GM19099 (cell line): ENCODE results near the gene TBL1X.

Source experiments
- POLR2A ChIP-seq: IDR thresholded peaks from 3 replicates; pipeline ENCODE4 v1.6.1; 2011; ENCODE audit warnings: low read depth; ENCODE audit not compliant: insufficient read length; ENCODE audit errors: extremely low read depth

The TBL1X gene

GRCh38 chrX:9682861-9683260, 218.0 kb downstream of the TBL1X start:
- TF ChIP-seq POLR2A: no peak

GRCh38 chrX:9683350-9683749, 218.5 kb downstream of the TBL1X start:
- TF ChIP-seq POLR2A: no peak

GRCh38 chrX:9687899-9688298, 223.0 kb downstream of the TBL1X start:
- TF ChIP-seq POLR2A: no peak

- TF ChIP-seq POLR2A: no peak
Observed at GRCh38 chrX:9688833-9689232, 224.0 kb downstream of the TBL1X start.

GRCh38 chrX:9690046-9690445, 225.2 kb downstream of the TBL1X start:
- no peak for TF ChIP-seq POLR2A

- TF ChIP-seq POLR2A: no peak
Observed at GRCh38 chrX:9693307-9694001, 228.6 kb downstream of the TBL1X start.

- TF ChIP-seq POLR2A: no peak
Observed at GRCh38 chrX:9698576-9698975, 233.7 kb downstream of the TBL1X start.

GRCh38 chrX:9700555-9700954, 235.7 kb downstream of the TBL1X start:
- TF ChIP-seq POLR2A: no peak

DNA sequence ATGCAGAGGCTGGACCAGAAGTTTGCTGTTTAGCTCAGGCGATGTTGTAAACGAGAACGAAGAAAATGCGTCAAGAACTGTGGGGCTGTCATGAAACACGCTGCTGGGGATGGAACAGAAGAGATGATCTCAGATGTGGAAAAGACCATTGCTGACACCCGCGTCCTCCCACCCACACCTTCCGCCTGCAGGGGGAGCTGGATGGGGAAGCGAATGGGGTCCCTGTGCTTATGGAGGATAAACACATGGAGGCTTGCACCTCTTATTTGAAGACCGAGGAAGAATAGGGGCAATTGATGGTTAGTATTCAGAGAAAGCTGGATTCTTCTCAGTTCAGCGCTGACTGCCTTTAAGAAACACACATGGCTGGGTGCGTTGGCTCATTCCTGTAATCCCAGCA, 236.9 kb downstream of the TBL1X start:
- no peak for TF ChIP-seq POLR2A

DNA sequence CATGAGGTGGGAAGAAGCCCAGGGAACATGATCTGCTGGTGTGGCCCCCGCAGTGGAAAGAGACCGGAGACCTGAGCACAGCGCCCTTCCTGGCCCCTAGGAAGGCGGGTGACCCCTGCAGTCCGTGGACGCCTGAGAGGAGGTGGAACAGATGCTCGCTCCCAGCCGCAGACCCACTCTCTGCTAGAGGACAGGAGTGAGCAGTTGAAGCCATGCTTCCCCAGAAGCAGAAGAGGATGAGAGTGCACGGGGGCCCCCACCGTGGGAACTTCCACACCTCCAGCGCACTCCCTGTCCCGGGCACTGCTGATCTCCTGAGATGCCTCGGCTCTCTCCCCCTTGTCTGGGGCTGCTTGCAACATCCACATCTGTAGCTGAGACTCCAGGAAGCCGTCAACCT, 238.5 kb downstream of the TBL1X start:
- TF ChIP-seq POLR2A: no peak

GRCh38 chrX:9704876-9705465, 240.1 kb downstream of the TBL1X start:
- no peak for TF ChIP-seq POLR2A

DNA sequence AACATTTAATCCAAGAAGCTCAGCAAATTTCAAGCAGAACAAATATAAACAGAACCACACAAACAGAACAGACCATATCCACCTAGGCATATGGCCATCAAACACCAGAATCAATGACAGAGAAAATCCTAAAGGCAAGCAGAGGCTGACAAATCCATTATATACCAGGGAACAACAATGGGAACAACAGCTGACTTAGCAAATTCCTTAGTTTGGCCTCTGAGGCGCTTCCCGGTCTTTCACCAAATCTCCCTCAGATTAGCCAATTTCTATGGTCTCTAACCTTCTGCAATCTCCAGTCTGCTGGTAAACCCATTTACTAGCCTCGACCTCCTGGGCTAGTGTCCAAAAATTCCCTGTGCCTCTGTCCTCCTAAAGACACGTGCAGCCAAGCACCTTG, 241.6 kb downstream of the TBL1X start:
- no peak for TF ChIP-seq POLR2A

- no peak for TF ChIP-seq POLR2A
Observed at GRCh38 chrX:9707306-9708033, 242.6 kb downstream of the TBL1X start.

- TF ChIP-seq POLR2A: no peak
Observed at GRCh38 chrX:9708086-9708485, 243.2 kb downstream of the TBL1X start.

DNA sequence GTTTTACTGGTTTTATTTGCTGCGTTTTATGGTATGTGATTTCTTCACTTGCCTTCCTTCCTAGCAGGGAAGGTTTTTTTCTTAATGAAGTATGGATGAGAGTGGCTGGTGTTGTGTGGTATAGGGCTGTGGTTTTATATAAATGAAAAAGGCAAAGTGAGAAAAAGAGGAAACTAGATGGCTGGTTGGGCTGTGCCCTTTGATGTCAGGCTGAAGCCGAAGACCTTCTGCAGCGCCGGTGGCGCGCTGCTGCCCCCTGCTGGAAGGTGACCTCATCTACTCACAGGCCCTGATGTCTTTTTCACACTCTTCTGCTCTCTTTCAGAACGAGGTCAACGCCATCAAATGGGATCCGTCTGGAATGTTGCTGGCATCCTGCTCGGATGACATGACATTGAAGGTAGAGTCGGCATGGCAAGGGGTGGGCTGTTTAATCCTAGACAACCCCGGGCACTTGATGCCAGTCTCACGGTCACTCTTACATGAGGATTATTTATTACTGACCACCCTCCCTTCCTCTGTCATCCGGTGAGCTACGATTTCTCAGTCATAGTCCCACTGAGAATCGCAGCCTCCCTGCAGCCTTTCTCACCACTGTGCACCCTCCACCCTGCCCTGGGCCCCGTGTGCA, 244.2 kb downstream of the TBL1X start:
- TF ChIP-seq POLR2A: no peak

GRCh38 chrX:9710332-9710731, 245.5 kb downstream of the TBL1X start:
- no peak for TF ChIP-seq POLR2A
